SK-N-SH (cell line): ENCODE measurements around the gene SETX. TPM values are rescaled to one million over a fixed set of nuclear protein-coding genes. Genes with fewer than 3 reads are reported as not detected.

Experiments used
- CTCF ChIA-PET: fragments of 300-600, 350-600 bp; formaldehyde crosslinking; extraction: SDS; loops from one replicate; lab custom pipeline; 2021; lab: Yijun Ruan, JAX
- POLR2A ChIA-PET: fragments of 350-600 bp; sonication (Branson Sonifier 250); formaldehyde crosslinking; extraction: SDS; loops from one replicate; lab custom pipeline; 2020; ENCODE audit warnings: antibody characterized with exemption, inconsistent platforms; lab: Yijun Ruan, JAX
- DNase-seq: peaks from one replicate; pipeline ENCODE4 v3.0.0; 2012
- H2AFZ ChIP-seq: fragments of 200-600 bp; sonication (generic); 2 replicates; pipeline ENCODE4 v1.8.1; 2016; ENCODE audit warnings: antibody characterized with exemption, mild to moderate bottlenecking, low read depth
- H3F3A ChIP-seq: fragments of 200-600 bp; sonication (generic); replicated peaks from 2 replicates; pipeline ENCODE3; 2016; ENCODE audit warnings: antibody characterized with exemption, mild to moderate bottlenecking; ENCODE audit not compliant: insufficient read depth
- H3K27ac ChIP-seq, 2 experiments: fragments of 200-500 bp in 1 of 2; fragments of 200-600 bp in 1 of 2; sonication (Bioruptor generic) in 1 of 2; sonication (generic), shearing (Covaris generic) in 1 of 2; 2 replicates each; pipeline versions ENCODE4 v1.5.1 to v1.6.1; 2014 to 2016; ENCODE audit warnings: low read depth in 2 of 2, inconsistent platforms in 1 of 2, low read length in 1 of 2, mild to moderate bottlenecking in 1 of 2, mixed read lengths in 1 of 2
- H3K27me3 ChIP-seq: fragments of 200-600 bp; sonication (generic), shearing (Covaris generic); 2 replicates; pipeline ENCODE4 v1.6.1; 2016; ENCODE audit warnings: mixed run types; ENCODE audit not compliant: insufficient read depth
- H3K36me3 ChIP-seq, 2 experiments: fragments of 200-500 bp in 1 of 2; fragments of 200-600 bp in 1 of 2; sonication (Bioruptor generic) in 1 of 2; sonication (generic) in 1 of 2; replicated peaks in 1 of 2; 2 replicates each; pipeline versions ENCODE3 to v1.5.1; 2014 to 2016; ENCODE audit warnings: low read length in 1 of 2, mild to moderate bottlenecking in 1 of 2; ENCODE audit not compliant: insufficient read depth in 2 of 2, control insufficient read depth in 1 of 2
- H3K4me1 ChIP-seq, 2 experiments: fragments of 200-500 bp in 1 of 2; fragments of 200-600 bp in 1 of 2; sonication (Bioruptor generic) in 1 of 2; sonication (generic), shearing (Covaris generic) in 1 of 2; 2 replicates each; pipeline versions ENCODE4 v1.5.1 to v1.6.1; 2014 to 2016; ENCODE audit warnings: low read depth in 1 of 2, low read length in 1 of 2, mixed run types in 1 of 2; ENCODE audit not compliant: insufficient read depth in 2 of 2, control insufficient read depth in 1 of 2
- H3K4me2 ChIP-seq: fragments of 200-600 bp; sonication (generic), shearing (Covaris generic); 2 replicates; pipeline ENCODE4 v1.6.1; 2017; ENCODE audit warnings: mixed run types
- H3K4me3 ChIP-seq, 2 experiments: fragments of 200-500 bp in 1 of 2; fragments of 200-600 bp in 1 of 2; sonication (Bioruptor generic) in 1 of 2; sonication (generic), shearing (Covaris generic) in 1 of 2; 2 replicates each; pipeline versions ENCODE4 v1.5.1 to v1.8.1; 2014 to 2016; ENCODE audit warnings: low read depth in 2 of 2, inconsistent platforms in 1 of 2, low read length in 1 of 2, mild to moderate bottlenecking in 1 of 2, mixed read lengths in 1 of 2, moderate library complexity in 1 of 2
- H3K79me2 ChIP-seq: fragments of 200-600 bp; sonication (generic); 2 replicates; pipeline ENCODE4 v1.8.1; 2017; ENCODE audit warnings: mild to moderate bottlenecking; ENCODE audit not compliant: insufficient read depth
- H3K9ac ChIP-seq: fragments of 200-600 bp; sonication (generic); 2 replicates; pipeline ENCODE4 v1.6.1; 2017; ENCODE audit warnings: mixed run types
- H3K9me2 ChIP-seq: fragments of 200-600 bp; sonication (generic); 2 replicates; pipeline ENCODE4 v1.6.1; 2017; ENCODE audit warnings: mixed run types
- H3K9me3 ChIP-seq: fragments of 200-600 bp; sonication (generic); 2 replicates; pipeline ENCODE4 v1.6.1; 2017; ENCODE audit warnings: mixed run types, mild to moderate bottlenecking, moderate library complexity
- H4K20me1 ChIP-seq: fragments of 200-600 bp; sonication (generic); 2 replicates; pipeline ENCODE4 v1.6.1; 2017; ENCODE audit warnings: mild to moderate bottlenecking, mixed run types; ENCODE audit not compliant: insufficient read depth
- EP300 ChIP-seq, 2 experiments: IDR thresholded peaks; 2 replicates each; pipeline versions ENCODE4 v1.4.0 to v1.6.1; 2012; ENCODE audit warnings: borderline replicate concordance in 1 of 2, low read depth in 1 of 2, low read length in 1 of 2
- GATA2 ChIP-seq: sonication (generic); formaldehyde crosslinking; IDR thresholded peaks from 2 replicates; pipeline ENCODE4 v1.5.0; 2020; ENCODE audit warnings: mild to moderate bottlenecking, missing genetic modification reagents
- JUND ChIP-seq: IDR thresholded peaks from 2 replicates; pipeline ENCODE4 v1.4.0; 2012
- NFIC ChIP-seq: IDR thresholded peaks from 2 replicates; pipeline ENCODE4 v1.4.0; 2012; ENCODE audit warnings: borderline replicate concordance
- RFX5 ChIP-seq: IDR thresholded peaks from 2 replicates; pipeline ENCODE4 v1.6.1; 2012; ENCODE audit warnings: mild to moderate bottlenecking, improper control_type of control experiment, low read length
- TEAD4 ChIP-seq: IDR thresholded peaks from 2 replicates; pipeline ENCODE4 v1.4.0; 2012; ENCODE audit warnings: mild to moderate bottlenecking, borderline replicate concordance; ENCODE audit not compliant: insufficient read depth
- WGBS: methylation state at CpG from one replicate; pipeline ENCODE4 v1.1.6; 2017; ENCODE audit warnings: low lambda C conversion rate; 5-methylcytosine and 5-hydroxymethylcytosine counted together
- polyA plus RNA-seq, 3 experiments: library from polyadenylated mRNA; depleted of rRNA; stranded (reverse); fragments of >200 nt; gene quantifications; 2 replicates each; pipeline ENCODE4 v1.2.3, GENCODE V29; 2012
- TF ChIP-seq, protein P1 (sequence below): IDR thresholded peaks from 2 replicates; pipeline ENCODE4 v1.4.0; 2012; ENCODE audit warnings: low read depth, borderline replicate concordance
- TF ChIP-seq, protein P2 (sequence below): IDR thresholded peaks from 2 replicates; pipeline ENCODE4 v1.6.1; 2012; ENCODE audit warnings: mild to moderate bottlenecking, low read depth, low read length, moderate library complexity

SETX gene
- polyA plus RNA-seq, 1 of the 3 experiments (the other 2 are of a cell fraction), result 12.3 TPM

DNA sequence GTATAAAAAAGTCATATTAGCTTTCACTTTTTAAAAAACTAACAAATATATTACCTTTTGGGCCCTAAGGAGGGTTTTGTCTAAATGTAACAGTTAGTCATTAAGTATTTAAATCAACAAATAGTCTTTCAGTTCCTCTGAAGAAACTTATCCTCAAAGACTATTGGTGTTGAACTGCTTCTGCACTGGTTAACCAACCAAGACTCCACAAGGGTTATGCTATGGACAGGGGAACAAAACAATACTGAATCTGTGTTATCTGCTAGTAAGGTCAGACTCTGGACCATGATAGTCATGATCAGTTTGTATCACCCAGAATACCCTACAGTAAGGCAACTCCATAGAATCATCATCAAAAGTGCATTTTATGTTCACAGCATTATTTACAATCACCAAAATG, 42.4 kb downstream of the SETX start:
- Histone ChIP-seq H2AFZ (no peak overlapping the region), H3F3A (no peaks in the 10 kb centered on the region), H3K27me3 (no peaks in the 10 kb centered on the region), H3K36me3 (peaks cover 72 to 86% of the 10 kb centered on the region in 2 experiments), H3K9ac (no peak overlapping the region), H3K4me2 (no peak overlapping the region), H3K4me1 (peaks cover 0 to 4% of the 10 kb centered on the region in 2 experiments; a peak in 2 of 4 replicates), H4K20me1 (peaks cover 19% of the 10 kb centered on the region), H3K79me2 (peaks cover 61% of the 10 kb centered on the region), H3K9me2 (no peaks in the 10 kb centered on the region), H3K27ac (no peak overlapping the region), H3K4me3 (no peak overlapping the region), H3K9me3 (no peaks in the 10 kb centered on the region)
- TF ChIP-seq JUND, result no peak
- no peak for TF ChIP-seq TEAD4
- CTCF ChIA-PET, result interaction anchor here (0.7 to 1.4 kb wide), 3 partner anchors 17 to 49 kb away, joined by 3 to 4 read pairs (median 3); no protein-coding TSS in a partner anchor
- DNase-seq, result no peak
- POLR2A ChIA-PET, result no interaction called here

DNA sequence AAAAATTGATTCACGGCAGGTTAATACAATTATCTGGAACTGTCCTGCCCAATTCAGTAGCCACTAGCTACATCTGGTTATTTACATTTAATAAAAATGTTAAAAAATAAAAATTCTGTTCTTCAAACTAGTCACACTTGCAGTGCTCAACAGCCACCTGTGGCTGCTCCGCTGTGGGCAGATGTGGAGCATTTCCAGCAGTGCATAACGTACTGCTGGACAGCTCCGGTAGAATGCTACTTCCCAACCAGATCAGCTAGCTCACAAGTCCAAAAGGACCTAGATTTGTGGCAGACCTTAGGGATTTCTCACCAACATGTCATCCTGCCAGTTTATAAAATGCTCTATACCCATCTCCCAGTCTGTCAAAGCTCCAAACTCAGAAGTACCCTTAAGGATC, 42.8 kb downstream of the SETX start:
- WGBS, result 100% methylated on average over 4 of the region's 4 CpGs
- no peak for TF ChIP-seq TEAD4
- TF ChIP-seq GATA2 (CRISPR knock-in tag), result no peak
- no peak for TF ChIP-seq RFX5
- no peak for TF ChIP-seq EP300 (IDR thresholded peaks at IDR 0.05; ENCODE audit: borderline replicate concordance in 1 of 2, low read depth in 1 of 2, low read length in 1 of 2)
- TF ChIP-seq NFIC, result no peak
- TF ChIP-seq, protein P1, sequence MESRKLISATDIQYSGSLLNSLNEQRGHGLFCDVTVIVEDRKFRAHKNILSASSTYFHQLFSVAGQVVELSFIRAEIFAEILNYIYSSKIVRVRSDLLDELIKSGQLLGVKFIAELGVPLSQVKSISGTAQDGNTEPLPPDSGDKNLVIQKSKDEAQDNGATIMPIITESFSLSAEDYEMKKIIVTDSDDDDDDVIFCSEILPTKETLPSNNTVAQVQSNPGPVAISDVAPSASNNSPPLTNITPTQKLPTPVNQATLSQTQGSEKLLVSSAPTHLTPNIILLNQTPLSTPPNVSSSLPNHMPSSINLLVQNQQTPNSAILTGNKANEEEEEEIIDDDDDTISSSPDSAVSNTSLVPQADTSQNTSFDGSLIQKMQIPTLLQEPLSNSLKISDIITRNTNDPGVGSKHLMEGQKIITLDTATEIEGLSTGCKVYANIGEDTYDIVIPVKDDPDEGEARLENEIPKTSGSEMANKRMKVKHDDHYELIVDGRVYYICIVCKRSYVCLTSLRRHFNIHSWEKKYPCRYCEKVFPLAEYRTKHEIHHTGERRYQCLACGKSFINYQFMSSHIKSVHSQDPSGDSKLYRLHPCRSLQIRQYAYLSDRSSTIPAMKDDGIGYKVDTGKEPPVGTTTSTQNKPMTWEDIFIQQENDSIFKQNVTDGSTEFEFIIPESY, result no peak
- TF ChIP-seq, protein P2, sequence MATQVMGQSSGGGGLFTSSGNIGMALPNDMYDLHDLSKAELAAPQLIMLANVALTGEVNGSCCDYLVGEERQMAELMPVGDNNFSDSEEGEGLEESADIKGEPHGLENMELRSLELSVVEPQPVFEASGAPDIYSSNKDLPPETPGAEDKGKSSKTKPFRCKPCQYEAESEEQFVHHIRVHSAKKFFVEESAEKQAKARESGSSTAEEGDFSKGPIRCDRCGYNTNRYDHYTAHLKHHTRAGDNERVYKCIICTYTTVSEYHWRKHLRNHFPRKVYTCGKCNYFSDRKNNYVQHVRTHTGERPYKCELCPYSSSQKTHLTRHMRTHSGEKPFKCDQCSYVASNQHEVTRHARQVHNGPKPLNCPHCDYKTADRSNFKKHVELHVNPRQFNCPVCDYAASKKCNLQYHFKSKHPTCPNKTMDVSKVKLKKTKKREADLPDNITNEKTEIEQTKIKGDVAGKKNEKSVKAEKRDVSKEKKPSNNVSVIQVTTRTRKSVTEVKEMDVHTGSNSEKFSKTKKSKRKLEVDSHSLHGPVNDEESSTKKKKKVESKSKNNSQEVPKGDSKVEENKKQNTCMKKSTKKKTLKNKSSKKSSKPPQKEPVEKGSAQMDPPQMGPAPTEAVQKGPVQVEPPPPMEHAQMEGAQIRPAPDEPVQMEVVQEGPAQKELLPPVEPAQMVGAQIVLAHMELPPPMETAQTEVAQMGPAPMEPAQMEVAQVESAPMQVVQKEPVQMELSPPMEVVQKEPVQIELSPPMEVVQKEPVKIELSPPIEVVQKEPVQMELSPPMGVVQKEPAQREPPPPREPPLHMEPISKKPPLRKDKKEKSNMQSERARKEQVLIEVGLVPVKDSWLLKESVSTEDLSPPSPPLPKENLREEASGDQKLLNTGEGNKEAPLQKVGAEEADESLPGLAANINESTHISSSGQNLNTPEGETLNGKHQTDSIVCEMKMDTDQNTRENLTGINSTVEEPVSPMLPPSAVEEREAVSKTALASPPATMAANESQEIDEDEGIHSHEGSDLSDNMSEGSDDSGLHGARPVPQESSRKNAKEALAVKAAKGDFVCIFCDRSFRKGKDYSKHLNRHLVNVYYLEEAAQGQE, result peak; percentile 89
- Histone ChIP-seq H3K9me2 (no peaks in the 10 kb centered on the region), H2AFZ (no peak overlapping the region), H3K36me3 (peaks cover 68 to 84% of the 10 kb centered on the region in 2 experiments), H3K27me3 (no peaks in the 10 kb centered on the region), H3K4me2 (no peak overlapping the region), H3K4me3 (no peak overlapping the region), H4K20me1 (peaks cover 19% of the 10 kb centered on the region), H3K9ac (no peak overlapping the region), H3K79me2 (peaks cover 62% of the 10 kb centered on the region), H3K27ac (no peak overlapping the region), H3F3A (no peaks in the 10 kb centered on the region), H3K4me1 (no peaks in the 10 kb centered on the region; a peak in 1 of 4 replicates), H3K9me3 (no peaks in the 10 kb centered on the region)
- ChIA-PET CTCF (interaction anchor here (0.7 to 1.4 kb wide), 4 partner anchors 18 to 49 kb away, joined by 3 to 4 read pairs (median 3); no protein-coding TSS in a partner anchor), POLR2A (no interaction called here)
- no peak for DNase-seq
